ENCODE results near the gene PAX3. TPM values are rescaled to one million over a fixed set of nuclear protein-coding genes. Genes with fewer than 3 reads are reported as not detected.
A peak's percentile ranks its signal among the peaks of the same experiment; 100 is the strongest.

Gene PAX3
- total RNA-seq, 4 donors from 2014 or later: not detected

DNA sequence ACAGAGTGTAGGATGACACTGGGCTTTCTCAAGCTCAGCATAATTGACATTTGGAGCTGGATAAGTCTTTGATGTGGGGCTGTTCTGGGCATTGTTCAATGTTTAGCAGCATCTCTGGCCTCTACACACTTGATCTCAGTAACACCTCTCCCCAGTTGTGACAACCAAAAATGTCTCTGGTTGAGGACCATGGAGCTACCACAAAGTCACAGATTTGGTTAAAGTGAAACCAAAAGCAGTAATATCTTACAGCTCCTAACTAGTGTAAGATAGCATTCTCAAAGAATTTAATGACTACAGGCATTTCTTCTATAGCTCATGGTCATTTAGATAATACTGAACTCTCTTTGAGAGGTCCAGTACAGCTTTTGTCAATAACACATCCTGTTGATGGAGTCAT, 23.4 kb upstream of the PAX3 start:
- H3K27me3 ChIP-seq: peaks cover 62% of the 10 kb centered on the region
- in situ Hi-C loops (cut with MboI; ENCODE audit: low pct_ligation_motif_present in 1 of 4, low pct_unique_long_range_greater_than_20kb in 1 of 4, low sequenced_read_pairs in 3 of 4): loop anchor here in 3 of 4 donors (25.0 kb wide), 1 partner anchor 240 kb away; no protein-coding TSS in a partner anchor
- no peak overlapping the region for H3K4me3 ChIP-seq
- intact Hi-C loops (cut with DNase I; ENCODE audit: low total_unique reads): no loop called here
- H3K27ac ChIP-seq: no peak overlapping the region
- H3K9me3 ChIP-seq: no peaks in the 10 kb centered on the region
- no peak for TF ChIP-seq POLR2AphosphoS5 (IDR thresholded peaks at IDR 0.05)
- no peak for DNase-seq
- H3K36me3 ChIP-seq: no peaks in the 10 kb centered on the region
- H3K4me1 ChIP-seq: peaks cover 0 to 23% (median 18%) of the 10 kb centered on the region in 4 donors

DNA sequence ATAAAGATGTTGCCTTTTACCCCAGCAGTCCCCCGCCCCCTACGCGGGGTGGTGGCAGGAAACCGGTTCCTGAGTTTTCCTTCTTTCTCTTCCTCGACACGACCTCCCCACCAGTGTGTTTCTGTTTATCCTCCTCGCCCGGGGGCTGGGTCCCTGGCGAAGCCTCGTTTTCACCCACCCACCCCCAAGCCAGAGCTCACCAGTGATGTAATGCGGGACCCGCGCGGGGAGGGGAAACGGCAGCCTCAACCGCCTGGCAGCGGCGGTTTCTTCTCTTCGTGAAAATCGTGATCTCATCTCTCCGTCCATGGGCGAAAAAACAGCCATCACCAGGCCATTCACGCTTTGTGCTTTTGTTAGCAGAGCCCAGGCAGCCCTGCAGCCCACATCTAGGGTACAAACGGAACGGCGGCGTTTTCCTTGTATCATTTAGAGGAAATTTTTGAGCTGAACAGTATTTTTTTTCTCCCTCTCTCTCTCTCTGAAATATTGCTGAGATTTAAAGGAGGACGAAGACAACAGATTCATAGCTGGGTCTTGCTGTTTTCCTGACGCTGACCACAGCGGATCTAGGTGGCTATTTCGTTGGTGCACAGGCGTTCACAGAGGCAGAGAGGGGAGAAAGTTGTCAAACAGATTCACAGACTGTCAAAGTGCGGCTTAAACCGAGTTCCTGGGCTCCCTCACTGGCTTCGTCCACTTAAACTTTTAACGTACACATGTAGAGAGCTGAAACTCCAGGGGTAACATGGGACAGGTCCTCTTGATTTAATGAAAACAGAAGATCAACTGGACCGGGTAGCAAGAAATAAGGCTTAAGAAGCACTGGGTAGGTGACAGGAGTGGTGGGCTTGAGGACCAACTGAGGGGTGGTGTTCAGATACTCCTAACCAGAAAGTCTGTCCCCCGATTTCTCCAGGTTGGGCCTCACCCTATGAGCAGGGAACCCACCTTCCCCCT, 21.9 kb upstream of the PAX3 start:
- no peak for DNase-seq
- TF ChIP-seq EP300 (IDR thresholded peaks at IDR 0.05; ENCODE audit: low read depth): no peak
- TF ChIP-seq, protein P1, sequence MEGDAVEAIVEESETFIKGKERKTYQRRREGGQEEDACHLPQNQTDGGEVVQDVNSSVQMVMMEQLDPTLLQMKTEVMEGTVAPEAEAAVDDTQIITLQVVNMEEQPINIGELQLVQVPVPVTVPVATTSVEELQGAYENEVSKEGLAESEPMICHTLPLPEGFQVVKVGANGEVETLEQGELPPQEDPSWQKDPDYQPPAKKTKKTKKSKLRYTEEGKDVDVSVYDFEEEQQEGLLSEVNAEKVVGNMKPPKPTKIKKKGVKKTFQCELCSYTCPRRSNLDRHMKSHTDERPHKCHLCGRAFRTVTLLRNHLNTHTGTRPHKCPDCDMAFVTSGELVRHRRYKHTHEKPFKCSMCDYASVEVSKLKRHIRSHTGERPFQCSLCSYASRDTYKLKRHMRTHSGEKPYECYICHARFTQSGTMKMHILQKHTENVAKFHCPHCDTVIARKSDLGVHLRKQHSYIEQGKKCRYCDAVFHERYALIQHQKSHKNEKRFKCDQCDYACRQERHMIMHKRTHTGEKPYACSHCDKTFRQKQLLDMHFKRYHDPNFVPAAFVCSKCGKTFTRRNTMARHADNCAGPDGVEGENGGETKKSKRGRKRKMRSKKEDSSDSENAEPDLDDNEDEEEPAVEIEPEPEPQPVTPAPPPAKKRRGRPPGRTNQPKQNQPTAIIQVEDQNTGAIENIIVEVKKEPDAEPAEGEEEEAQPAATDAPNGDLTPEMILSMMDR (IDR thresholded peaks at IDR 0.05): no peak
- TF ChIP-seq POLR2A (IDR thresholded peaks at IDR 0.05): no peak
- TF ChIP-seq POLR2AphosphoS5 (IDR thresholded peaks at IDR 0.05): no peak
- in situ Hi-C loops (cut with MboI; ENCODE audit: low pct_ligation_motif_present in 1 of 4, low pct_unique_long_range_greater_than_20kb in 1 of 4, low sequenced_read_pairs in 3 of 4): loop anchor here in 3 of 4 donors (25.0 kb wide), 1 partner anchor 242 kb away; no protein-coding TSS in a partner anchor
- H3K36me3 ChIP-seq: no peaks in the 10 kb centered on the region
- peaks cover 0 to 23% (median 18%) of the 10 kb centered on the region in 4 donors for H3K4me1 ChIP-seq
- 27 to 35% methylated on average over 15 to 38 of the region's 38 CpGs for whole genome bisulfite sequencing, 2 donors (ENCODE audit: low coverage in 1 of 2)
- peaks cover 73% of the 10 kb centered on the region for H3K27me3 ChIP-seq
- H3K4me3 ChIP-seq: peak overlapping the region; percentile 15 to 64 (median 44)
- intact Hi-C loops (cut with DNase I; ENCODE audit: low total_unique reads): no loop called here
- no peaks in the 10 kb centered on the region for H3K9me3 ChIP-seq
- peak overlapping the region; percentile 44 to 73 (median 49) for H3K27ac ChIP-seq

DNA sequence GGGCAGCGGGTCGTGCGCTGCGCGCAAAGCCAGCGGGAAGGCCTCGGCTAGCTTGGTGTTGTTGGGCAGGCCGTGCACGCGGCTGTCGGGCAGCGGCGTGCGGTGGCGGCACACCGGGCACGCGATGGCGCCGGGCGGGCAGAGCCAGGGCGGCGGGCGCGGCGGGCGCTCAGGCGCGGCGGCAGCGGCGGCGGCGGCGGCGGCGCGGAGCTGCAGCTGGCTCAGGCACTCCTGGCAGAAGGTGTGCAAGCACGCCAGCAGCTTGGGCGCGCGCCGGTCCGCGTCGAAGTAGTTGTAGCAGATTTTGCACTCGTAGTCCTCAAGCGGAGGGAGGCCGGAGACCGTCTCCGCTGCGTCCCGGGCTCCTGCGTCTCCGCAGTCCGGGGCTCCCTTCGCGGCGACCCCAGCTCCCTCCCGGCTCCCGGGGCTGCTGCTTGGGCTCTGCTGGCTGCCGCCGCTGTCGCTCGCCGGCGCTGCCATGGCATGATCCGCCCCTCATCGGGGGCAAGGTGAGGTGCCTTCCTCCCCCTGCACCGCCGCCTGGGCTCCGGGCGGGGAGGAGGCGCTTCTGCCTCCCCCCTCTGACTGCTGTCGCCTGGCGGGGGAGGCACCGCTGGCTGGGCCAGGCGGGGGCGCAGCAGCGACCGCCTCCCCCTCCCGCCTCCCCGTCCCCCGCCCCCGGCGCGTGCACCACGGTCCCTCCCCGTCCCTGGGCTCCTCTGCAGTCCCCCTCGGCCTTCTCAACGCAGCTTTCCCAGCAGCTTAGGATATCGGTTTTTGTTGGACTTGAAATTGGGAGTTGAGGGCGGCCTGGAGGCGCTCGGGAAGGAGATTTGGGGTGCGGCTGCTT, 21.0 kb upstream of the PAX3 start:
- Histone ChIP-seq H3K4me1 (peaks cover 0 to 23% (median 18%) of the 10 kb centered on the region in 4 donors), H3K27ac (peak overlapping the region; percentile 44 to 73 (median 49)), H3K9me3 (no peaks in the 10 kb centered on the region), H3K4me3 (peak overlapping the region; percentile 15 to 64 (median 44)), H3K36me3 (no peaks in the 10 kb centered on the region), H3K27me3 (peaks cover 79% of the 10 kb centered on the region)
- in situ Hi-C loops (cut with MboI; ENCODE audit: low pct_ligation_motif_present in 1 of 4, low pct_unique_long_range_greater_than_20kb in 1 of 4, low sequenced_read_pairs in 3 of 4): loop anchor here in 3 of 4 donors (25.0 kb wide), 1 partner anchor 242 kb away; no protein-coding TSS in a partner anchor
- no peak for TF ChIP-seq POLR2AphosphoS5 (IDR thresholded peaks at IDR 0.05)
- TF ChIP-seq, protein P1 (IDR thresholded peaks at IDR 0.05): no peak
- TF ChIP-seq EP300 (IDR thresholded peaks at IDR 0.05; ENCODE audit: low read depth): no peak
- TF ChIP-seq POLR2A (IDR thresholded peaks at IDR 0.05): no peak
- intact Hi-C loops (cut with DNase I; ENCODE audit: low total_unique reads): loop anchor here (5.0 kb wide), 1 partner anchor 292 kb away; no protein-coding TSS in a partner anchor
- no peak for DNase-seq
- WGBS, 2 donors (ENCODE audit: low coverage in 1 of 2): 0 to 3% methylated on average over 2 to 30 of the region's 96 CpGs

DNA sequence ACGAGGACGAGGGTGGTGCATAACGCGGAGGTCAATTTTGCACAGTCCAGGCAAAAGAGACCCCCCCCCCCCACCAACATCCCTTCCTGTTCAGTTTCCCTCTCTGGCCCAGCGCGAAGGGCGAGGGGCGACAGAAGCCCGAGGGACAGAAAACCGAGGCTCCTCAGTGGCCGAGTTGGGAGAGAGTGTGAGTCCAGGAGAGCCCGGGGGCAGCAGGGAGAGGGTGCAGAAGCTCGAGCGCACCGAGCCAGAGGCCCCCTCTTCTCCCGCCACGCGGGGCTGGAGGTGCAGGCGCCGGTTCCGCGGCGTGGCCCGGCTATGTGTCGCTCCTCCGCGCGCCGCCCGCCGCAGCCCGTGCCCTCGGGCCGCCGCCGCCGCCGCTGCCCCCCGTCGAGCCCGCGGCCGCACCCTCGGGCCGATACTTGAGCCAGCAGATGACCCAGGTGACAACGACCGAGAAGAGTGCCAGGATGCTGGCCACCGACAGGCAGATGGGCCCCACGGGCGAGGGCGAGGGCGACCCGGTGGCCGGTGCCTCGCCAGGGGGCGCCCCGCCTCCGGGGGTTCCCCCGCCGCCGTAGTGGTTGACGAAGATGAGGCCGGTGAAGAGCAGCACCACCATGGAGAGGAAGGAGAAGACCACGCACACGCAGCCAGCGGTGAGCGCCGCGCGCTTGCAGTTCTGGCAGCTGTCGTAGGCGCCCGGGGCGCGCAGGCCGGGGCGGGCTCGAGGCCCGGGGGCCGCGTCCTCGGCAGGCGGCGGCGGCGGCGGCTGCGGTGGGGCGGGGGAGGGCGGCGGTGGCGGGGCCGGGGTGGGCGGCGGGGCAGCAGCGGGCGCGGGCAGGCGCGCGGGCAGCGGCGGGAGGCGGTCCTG, 20.2 kb upstream of the PAX3 start:
- Histone ChIP-seq H3K27ac (peak overlapping the region in 1 of 4 donors; percentile 43), H3K4me1 (peaks cover 0 to 23% (median 18%) of the 10 kb centered on the region in 4 donors), H3K36me3 (no peaks in the 10 kb centered on the region), H3K27me3 (peaks cover 82% of the 10 kb centered on the region), H3K9me3 (no peaks in the 10 kb centered on the region), H3K4me3 (peak overlapping the region; percentile 30 to 64 (median 40))
- WGBS, 2 donors (ENCODE audit: low coverage in 1 of 2): 2% methylated on average over 44 of the region's 104 CpGs; no CpG with 5 or more reads in 1 of the 2 donors
- in situ Hi-C loops (cut with MboI; ENCODE audit: low pct_ligation_motif_present in 1 of 4, low pct_unique_long_range_greater_than_20kb in 1 of 4, low sequenced_read_pairs in 3 of 4) (loop anchor here in 3 of 4 donors (25.0 kb wide), 1 partner anchor 243 kb away; no protein-coding TSS in a partner anchor), intact Hi-C loops (cut with DNase I; ENCODE audit: low total_unique reads) (loop anchor here (1.0 to 5.0 kb wide), 2 partner anchors 243 to 293 kb away; no protein-coding TSS in a partner anchor)
- no peak for DNase-seq
- no peak for TF ChIP-seq EP300 (IDR thresholded peaks at IDR 0.05; ENCODE audit: low read depth)
- TF ChIP-seq, protein P1 (IDR thresholded peaks at IDR 0.05): peak in 3 of 5 experiments; percentile 24 to 34 (median 32)
